HCT116 (cell line): ENCODE data around the gene DNHD1. TPM values are rescaled to one million over a fixed set of nuclear protein-coding genes. Genes with fewer than 3 reads are reported as not detected.

Experiments
- ATAC-seq: fragments of 200-7000 bp; cut with Tn5 transposase; 2 replicates; pipeline ENCODE4 v1.9.1; 2020; ENCODE audit warnings: mild to moderate bottlenecking, moderate library complexity
- BruUV-seq: library from RNA; stranded (reverse); fragments of 400-500 nt; replicated peaks from 2 replicates; lab custom pipeline; 2021; lab: Mats Ljungman, UMichigan
- CTCF ChIA-PET: fragments of 300-600 bp; sonication (Branson Sonifier 250); formaldehyde crosslinking; loops from one replicate; lab custom pipeline; 2021; ENCODE audit warnings: antibody characterized with exemption; lab: Charles Lee
- POLR2A ChIA-PET: fragments of 300-600, 350-600 bp; sonication (Branson Sonifier 250); formaldehyde crosslinking; loops from one replicate; lab custom pipeline; 2021; ENCODE audit warnings: antibody characterized with exemption; lab: Charles Lee
- RAD21 ChIA-PET, 2 experiments: fragments of 300-600 bp; sonication (Branson Sonifier 250); formaldehyde crosslinking; loops; one replicate each; lab custom pipeline; 2023; ENCODE audit warnings: low total read pairs in 2 of 2; ENCODE audit not compliant: uncharacterized antibody in 2 of 2, unreplicated experiment in 2 of 2, low non-redundant PET in 1 of 2; lab: Charles Lee
- DNase-seq: peaks from one replicate; pipeline ENCODE4 v3.0.0-alpha.2; 2010; ENCODE audit warnings: low read depth, low spot score
- H2AFZ ChIP-seq: fragments of 200-600 bp; shearing (Covaris generic), sonication (generic); 2 replicates; pipeline ENCODE4 v1.6.1; 2017; ENCODE audit warnings: low read depth, mixed run types, mixed read lengths, antibody characterized with exemption, low read length; ENCODE audit not compliant: poor library complexity, severe bottlenecking
- H3K27ac ChIP-seq: 2 replicates; pipeline ENCODE4 v1.5.1; 2012; ENCODE audit warnings: low read depth, low read length
- H3K27me3 ChIP-seq: fragments of 200-600 bp; sonication (generic); 2 replicates; pipeline ENCODE4 v1.6.1; 2016; ENCODE audit warnings: mixed run types, low read length, mixed read lengths; ENCODE audit not compliant: insufficient read depth
- H3K36me3 ChIP-seq, 2 experiments: fragments of 200-500 bp in 1 of 2; fragments of 200-600 bp in 1 of 2; sonication (Bioruptor generic) in 1 of 2; sonication (generic) in 1 of 2; 2 replicates each; pipeline versions ENCODE4 v1.5.1 to v1.6.1; 2014 to 2016; ENCODE audit warnings: low read length in 2 of 2, inconsistent platforms in 1 of 2, mixed read lengths in 1 of 2, mixed run types in 1 of 2; ENCODE audit not compliant: insufficient read depth in 2 of 2, control insufficient read depth in 1 of 2
- H3K4me1 ChIP-seq, 2 experiments: fragments of 200-600 bp in 1 of 2; sonication (generic) in 1 of 2; 2 replicates each; pipeline versions ENCODE4 v1.5.1 to v1.6.1; 2012 to 2017; ENCODE audit warnings: low read length in 2 of 2, inconsistent platforms in 1 of 2, mild to moderate bottlenecking in 1 of 2, mixed read lengths in 1 of 2, mixed run types in 1 of 2, moderate library complexity in 1 of 2; ENCODE audit not compliant: insufficient read depth in 2 of 2, control insufficient read depth in 1 of 2
- H3K4me2 ChIP-seq: fragments of 200-600 bp; sonication (generic); 2 replicates; pipeline ENCODE4 v1.6.1; 2017; ENCODE audit warnings: mixed run types, low read length, mixed read lengths
- H3K4me3 ChIP-seq, 2 experiments: fragments of 200-600 bp in 1 of 2; sonication (generic) in 1 of 2; replicated peaks in 1 of 2; 2 replicates each; pipeline ENCODE4 v1.5.1; 2011 to 2016; ENCODE audit warnings: low read length in 2 of 2, control low read depth in 1 of 2, low read depth in 1 of 2, mild to moderate bottlenecking in 1 of 2, mixed read lengths in 1 of 2, mixed run types in 1 of 2
- H3K79me2 ChIP-seq: fragments of 200-600 bp; sonication (generic); 2 replicates; pipeline ENCODE4 v1.6.1; 2017; ENCODE audit warnings: mild to moderate bottlenecking, mixed run types, low read length, moderate library complexity, mixed read lengths; ENCODE audit not compliant: insufficient read depth
- H3K9ac ChIP-seq: fragments of 200-600 bp; sonication (generic); 2 replicates; pipeline ENCODE4 v1.6.1; 2016; ENCODE audit warnings: low read length, mixed read lengths
- H3K9me2 ChIP-seq: fragments of 200-600 bp; sonication (generic), shearing (Covaris generic); 2 replicates; pipeline ENCODE4 v1.6.1; 2017; ENCODE audit warnings: mixed run types, mild to moderate bottlenecking, moderate library complexity; ENCODE audit not compliant: insufficient read depth
- H3K9me3 ChIP-seq, 2 experiments: fragments of 200-500 bp in 1 of 2; fragments of 200-600 bp in 1 of 2; sonication (Bioruptor generic) in 1 of 2; sonication (generic) in 1 of 2; 2 replicates each; pipeline ENCODE4 v1.6.1; 2014 to 2017; ENCODE audit warnings: low read length in 2 of 2, mixed read lengths in 2 of 2, inconsistent platforms in 1 of 2, low read depth in 1 of 2, mild to moderate bottlenecking in 1 of 2, mixed run types in 1 of 2, moderate library complexity in 1 of 2; ENCODE audit not compliant: control insufficient read depth in 1 of 2, insufficient read depth in 1 of 2
- H4K20me1 ChIP-seq: fragments of 200-600 bp; sonication (generic), shearing (Covaris generic); 2 replicates; pipeline ENCODE4 v1.6.1; 2017; ENCODE audit warnings: mixed run types, mild to moderate bottlenecking, moderate library complexity; ENCODE audit not compliant: insufficient read depth
- CBX3 ChIP-seq: IDR thresholded peaks from 2 replicates; pipeline ENCODE4 v1.6.1; 2012; ENCODE audit warnings: low read depth
- ELF1 ChIP-seq: IDR thresholded peaks from 2 replicates; pipeline ENCODE4 v1.6.1; 2012; ENCODE audit warnings: low read depth, borderline replicate concordance
- EZH2 ChIP-seq: fragments of 200-600 bp; sonication (generic); IDR thresholded peaks from 2 replicates; pipeline ENCODE4 v1.6.1; 2017; ENCODE audit warnings: antibody characterized with exemption, mixed run types
- JUND ChIP-seq: IDR thresholded peaks from 2 replicates; pipeline ENCODE4 v1.6.1; 2012
- POLR2A ChIP-seq: IDR thresholded peaks from 2 replicates; pipeline ENCODE4 v1.7.0; 2011; ENCODE audit warnings: borderline replicate concordance; ENCODE audit not compliant: insufficient read depth, insufficient read length; ENCODE audit errors: extremely low read depth
- POLR2AphosphoS5 ChIP-seq: IDR thresholded peaks from 2 replicates; pipeline ENCODE4 v1.6.1; 2011; ENCODE audit warnings: mild to moderate bottlenecking, low read depth, low read length, moderate library complexity
- RAD21 ChIP-seq: IDR thresholded peaks from 2 replicates; pipeline ENCODE4 v1.6.1; 2012; ENCODE audit warnings: low read depth, mild to moderate bottlenecking
- TCF7L2 ChIP-seq: IDR thresholded peaks from 2 replicates; pipeline ENCODE4 v1.7.0; 2011; ENCODE audit warnings: borderline replicate concordance, inconsistent platforms; ENCODE audit not compliant: insufficient read depth, insufficient read length; ENCODE audit errors: extremely low read depth
- ZFX ChIP-seq: fragments of 450-650 bp; IDR thresholded peaks from 2 replicates; pipeline ENCODE4 v1.6.1; 2017
- ZNF274 ChIP-seq: fragments of 200-500 bp; sonication (Bioruptor generic); IDR thresholded peaks from 2 replicates; pipeline ENCODE4 v1.6.1; 2014; ENCODE audit warnings: mild to moderate bottlenecking, low read depth, low read length, inconsistent platforms
- intact Hi-C: fragments of 100-400 bp; cut with micrococcal nuclease; formaldehyde crosslinking; loops from 2 replicates; pipeline ENCODE4 v1.10.0; 2022
- total RNA-seq: library from RNA; stranded (reverse); gene quantifications from one replicate; pipeline ENCODE4 v1.2.1, GENCODE V29; 2021; ENCODE audit not compliant: unreplicated experiment
- TF ChIP-seq, protein P1 (sequence below), 3 experiments: fragments of 200-600 bp in 1 of 3; sonication (generic) in 1 of 3; IDR thresholded peaks in 2 of 3; conservative IDR thresholded peaks in 1 of 3; 2 replicates each; pipeline ENCODE4 v1.5.1; 2012 to 2017; ENCODE audit warnings: low read depth in 2 of 3, low read length in 2 of 3, antibody characterized with exemption in 1 of 3, borderline replicate concordance in 1 of 3, control low read depth in 1 of 3, mild to moderate bottlenecking in 1 of 3, mixed read lengths in 1 of 3, mixed run types in 1 of 3, moderate library complexity in 1 of 3; ENCODE audit not compliant: insufficient read depth in 1 of 3
- TF ChIP-seq, protein P2 (sequence below): IDR thresholded peaks from 2 replicates; pipeline ENCODE4 v1.6.1; 2012
- TF ChIP-seq, protein P3 (sequence below): IDR thresholded peaks from 2 replicates; pipeline ENCODE4 v1.6.1; 2012

DNHD1 gene
- total RNA-seq, 1 experiment from 2014 or later, result 8.0 TPM

DNA sequence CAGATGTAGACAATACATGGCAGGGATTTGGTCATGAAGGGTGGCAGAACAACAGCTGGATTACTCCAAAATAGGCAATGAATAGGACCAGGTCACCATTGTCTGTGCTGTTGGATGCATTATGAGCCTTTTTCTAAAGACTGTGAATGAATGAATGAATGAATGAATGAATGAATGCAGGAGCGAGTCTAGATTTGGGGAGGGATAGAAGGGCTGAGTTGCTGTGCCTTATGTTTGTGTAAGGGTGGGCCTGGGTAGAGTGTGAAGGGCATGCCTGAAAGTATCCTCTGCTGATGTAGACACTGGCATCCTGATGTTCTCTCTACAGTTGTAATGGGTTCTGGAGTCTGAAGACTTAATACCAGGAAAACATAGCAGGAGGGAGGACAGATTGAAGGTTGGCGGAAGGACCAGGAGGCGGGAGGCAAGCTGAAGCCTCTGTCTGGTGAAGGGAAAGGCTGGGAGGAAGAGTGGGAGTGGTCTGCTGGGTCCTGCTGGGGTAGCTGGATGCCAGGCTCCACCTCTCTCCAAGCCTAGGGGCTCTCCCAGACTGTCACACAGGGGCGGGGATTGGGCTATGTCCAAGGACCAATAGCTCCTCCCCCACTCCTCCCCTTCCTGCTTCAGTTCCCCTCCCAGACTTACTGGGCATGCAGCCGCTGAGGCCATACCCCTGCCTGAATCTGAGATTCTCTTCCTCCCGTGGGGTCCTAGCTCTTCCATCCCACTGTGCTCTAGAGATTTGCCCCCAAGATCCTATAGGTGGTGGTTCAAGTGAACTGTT is 28.2 kb upstream of the DNHD1 start:
- TF ChIP-seq RAD21 (no peak), POLR2A (peak; percentile 58), POLR2AphosphoS5 (peak; percentile 77)
- TF ChIP-seq, protein P1, sequence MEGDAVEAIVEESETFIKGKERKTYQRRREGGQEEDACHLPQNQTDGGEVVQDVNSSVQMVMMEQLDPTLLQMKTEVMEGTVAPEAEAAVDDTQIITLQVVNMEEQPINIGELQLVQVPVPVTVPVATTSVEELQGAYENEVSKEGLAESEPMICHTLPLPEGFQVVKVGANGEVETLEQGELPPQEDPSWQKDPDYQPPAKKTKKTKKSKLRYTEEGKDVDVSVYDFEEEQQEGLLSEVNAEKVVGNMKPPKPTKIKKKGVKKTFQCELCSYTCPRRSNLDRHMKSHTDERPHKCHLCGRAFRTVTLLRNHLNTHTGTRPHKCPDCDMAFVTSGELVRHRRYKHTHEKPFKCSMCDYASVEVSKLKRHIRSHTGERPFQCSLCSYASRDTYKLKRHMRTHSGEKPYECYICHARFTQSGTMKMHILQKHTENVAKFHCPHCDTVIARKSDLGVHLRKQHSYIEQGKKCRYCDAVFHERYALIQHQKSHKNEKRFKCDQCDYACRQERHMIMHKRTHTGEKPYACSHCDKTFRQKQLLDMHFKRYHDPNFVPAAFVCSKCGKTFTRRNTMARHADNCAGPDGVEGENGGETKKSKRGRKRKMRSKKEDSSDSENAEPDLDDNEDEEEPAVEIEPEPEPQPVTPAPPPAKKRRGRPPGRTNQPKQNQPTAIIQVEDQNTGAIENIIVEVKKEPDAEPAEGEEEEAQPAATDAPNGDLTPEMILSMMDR (IDR thresholded peaks at IDR 0.05 in 2 of 3, conservative IDR thresholded peaks at IDR 0.05 in 1 of 3; ENCODE audit: borderline replicate concordance in 1 of 3, insufficient read depth in 1 of 3, low read depth in 2 of 3, low read length in 2 of 3), result no peak
- TF ChIP-seq, all 23 proteins: peak for 2
- Histone ChIP-seq H3K4me3 (no peak overlapping the region), H3K4me1 (peaks cover 4 to 20% of the 10 kb centered on the region in 2 experiments; a peak in 3 of 4 replicates), H3K4me2 (peak overlapping the region; percentile 42), H4K20me1 (no peaks in the 10 kb centered on the region), H3K27ac (no peak overlapping the region; the same call in 1 of the 2 replicates), H3K27me3 (no peaks in the 10 kb centered on the region), H3K9ac (0 out of 2 replicates have a peak overlapping the region, but pooled peaks have one; percentile 27), H3K9me2 (no peaks in the 10 kb centered on the region), H3K79me2 (no peaks in the 10 kb centered on the region), H3K9me3 (no peaks in the 10 kb centered on the region), H2AFZ (no peak overlapping the region), H3K36me3 (no peaks in the 10 kb centered on the region)
- peak; percentile 77 for ATAC-seq
- peak; percentile 60 for DNase-seq
- ChIA-PET CTCF (interaction anchor here (0.5 to 2.2 kb wide), 4 partner anchors 25 to 90 kb away, joined by 3 to 10 read pairs (median 6); no protein-coding TSS in a partner anchor), POLR2A (interaction anchor here (1.2 kb wide), 1 partner anchor 12 kb away, joined by 7 read pairs; the partner anchor contains the start of genes ARFIP2 and TIMM10B), RAD21 (no interaction called here)
- BruUV-seq, result no TSS peak
- intact Hi-C loops, result no loop called here

DNA sequence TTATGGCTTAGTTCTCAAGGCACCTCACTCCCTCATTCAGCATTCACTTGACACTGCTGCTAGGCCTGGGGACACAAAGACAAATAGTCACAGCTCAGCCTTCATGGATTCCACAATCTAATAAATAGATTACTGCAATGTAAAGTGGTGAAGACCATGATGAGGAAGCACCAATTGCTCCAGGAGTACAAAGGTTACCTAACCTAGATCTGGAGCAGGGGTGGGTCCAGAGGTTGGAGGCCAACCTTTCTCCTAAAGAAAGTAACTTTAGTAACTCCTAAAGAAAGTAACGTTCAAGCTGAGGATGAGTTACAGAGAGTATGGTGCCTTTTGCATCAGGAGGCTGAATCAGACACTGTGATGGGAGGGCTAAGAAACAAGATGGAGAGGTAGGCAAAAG is 27.5 kb upstream of the DNHD1 start:
- Histone ChIP-seq H3K9ac (0 out of 2 replicates have a peak overlapping the region, but pooled peaks have one; percentile 27), H2AFZ (no peak overlapping the region), H3K4me2 (peak overlapping the region; percentile 42), H3K79me2 (no peaks in the 10 kb centered on the region), H4K20me1 (no peaks in the 10 kb centered on the region), H3K36me3 (no peaks in the 10 kb centered on the region), H3K4me1 (peaks cover 4 to 26% of the 10 kb centered on the region in 2 experiments; a peak in 3 of 4 replicates), H3K9me3 (no peaks in the 10 kb centered on the region), H3K4me3 (no peak overlapping the region), H3K27ac (no peak overlapping the region; the same call in 1 of the 2 replicates), H3K27me3 (no peaks in the 10 kb centered on the region), H3K9me2 (no peaks in the 10 kb centered on the region)
- ATAC-seq (no peak), DNase-seq (no peak)
- BruUV-seq, result no TSS peak
- POLR2A ChIA-PET, result interaction anchor here (1.2 kb wide), 1 partner anchor 12 kb away, joined by 7 read pairs; the partner anchor contains the start of genes ARFIP2 and TIMM10B
- RAD21 ChIA-PET, result no interaction called here
- CTCF ChIA-PET, result interaction anchor here (1.0 to 2.2 kb wide), 2 partner anchors 31 to 91 kb away, joined by 3 to 9 read pairs; no protein-coding TSS in a partner anchor
- intact Hi-C loops, result no loop called here
- TF ChIP-seq ZNF274, result no peak
- TF ChIP-seq, protein P2, sequence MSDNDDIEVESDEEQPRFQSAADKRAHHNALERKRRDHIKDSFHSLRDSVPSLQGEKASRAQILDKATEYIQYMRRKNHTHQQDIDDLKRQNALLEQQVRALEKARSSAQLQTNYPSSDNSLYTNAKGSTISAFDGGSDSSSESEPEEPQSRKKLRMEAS, result no peak
- TF ChIP-seq ELF1, result no peak
- no peak for TF ChIP-seq EZH2
- no peak for TF ChIP-seq CBX3
- no peak for TF ChIP-seq JUND
- no peak for TF ChIP-seq ZFX
- TF ChIP-seq, protein P1 (IDR thresholded peaks at IDR 0.05 in 2 of 3, conservative IDR thresholded peaks at IDR 0.05 in 1 of 3; ENCODE audit: borderline replicate concordance in 1 of 3, insufficient read depth in 1 of 3, low read depth in 2 of 3, low read length in 2 of 3), result no peak
- TF ChIP-seq, protein P3, sequence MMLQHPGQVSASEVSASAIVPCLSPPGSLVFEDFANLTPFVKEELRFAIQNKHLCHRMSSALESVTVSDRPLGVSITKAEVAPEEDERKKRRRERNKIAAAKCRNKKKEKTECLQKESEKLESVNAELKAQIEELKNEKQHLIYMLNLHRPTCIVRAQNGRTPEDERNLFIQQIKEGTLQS, result no peak
- TF ChIP-seq TCF7L2, result no peak
